HG03025 (cell line): Measurements from ENCODE around the gene ASB9.
"Not testable (repeated sequence)": the region's sequence is repeated elsewhere in the genome, so short reads cannot be mapped to it uniquely, and the experiment has no call there.

Experiments used
- ATAC-seq: cut with Tn5 transposase; IDR thresholded peaks from one replicate; pipeline ENCODE4 v1.9.1; 2021; ENCODE audit warnings: mild to moderate bottlenecking, moderate library complexity; ENCODE audit not compliant: unreplicated experiment, low FRiP score

The ASB9 gene

GRCh38 chrX:15269618-15270521 lies at the start of gene ASB9:
Gene ASB9, minus strand, starts transcription at chrX:15270083. Its CDS starts 209 bp downstream, at chrX:15269874.
- no peak for ATAC-seq

GRCh38 chrX:15319075-15319474 lies 49.2 kb upstream of the ASB9 start:
- no peak for ATAC-seq

- no peak for ATAC-seq
Measured at GRCh38 chrX:15315509-15315908, 45.6 kb upstream of the ASB9 start, which contains the start of gene ASB11. Gene ASB11, minus strand, starts transcription at chrX:15315640. Its CDS starts 35 bp downstream, at chrX:15315605.

GRCh38 chrX:15314472-15314871 lies 44.6 kb upstream of the ASB9 start:
- no peak for ATAC-seq

GRCh38 chrX:15311119-15311518 lies 41.2 kb upstream of the ASB9 start:
- no peak for ATAC-seq

GRCh38 chrX:15310117-15310516 lies 40.2 kb upstream of the ASB9 start:
- ATAC-seq = no peak

GRCh38 chrX:15305899-15306298 lies 36.0 kb upstream of the ASB9 start:
- ATAC-seq = not testable (repeated sequence)

- no peak for ATAC-seq
Measured at GRCh38 chrX:15301924-15302323, 32.0 kb upstream of the ASB9 start.

GRCh38 chrX:15299941-15300851 lies 30.3 kb upstream of the ASB9 start:
- no peak for ATAC-seq

- ATAC-seq = no peak
Measured at GRCh38 chrX:15298780-15299179, 28.9 kb upstream of the ASB9 start.

GRCh38 chrX:15298201-15298600 lies 28.3 kb upstream of the ASB9 start:
- ATAC-seq = no peak

GRCh38 chrX:15293451-15293850 lies 23.6 kb upstream of the ASB9 start:
- no peak for ATAC-seq

GRCh38 chrX:15292861-15293260 lies 23.0 kb upstream of the ASB9 start:
- ATAC-seq = no peak

- no peak for ATAC-seq
Measured at GRCh38 chrX:15277604-15278003, 7.7 kb upstream of the ASB9 start.

- no peak for ATAC-seq
Measured at GRCh38 chrX:15274946-15275345, 5.1 kb upstream of the ASB9 start.

- ATAC-seq = not testable (repeated sequence)
Measured at GRCh38 chrX:15273275-15273674, 3.4 kb upstream of the ASB9 start.

- no peak for ATAC-seq
Measured at GRCh38 chrX:15271757-15272156, 1.9 kb upstream of the ASB9 start.

GRCh38 chrX:15269120-15269519 lies 763 bp downstream of the ASB9 start:
- no peak for ATAC-seq

GRCh38 chrX:15254852-15255251 lies 15.0 kb downstream of the ASB9 start:
- no peak for ATAC-seq

GRCh38 chrX:15245896-15246295 lies 24.0 kb downstream of the ASB9 start:
- no peak for ATAC-seq

- no peak for ATAC-seq
Measured at GRCh38 chrX:15244421-15244820, 25.5 kb downstream of the ASB9 start.
